Left colon (tissue), 2 donors: ENCODE measurements around the gene GPT2. TPM values are rescaled to one million over a fixed set of nuclear protein-coding genes. Genes with fewer than 3 reads are reported as not detected.

ENCODE experiments used
- ATAC-seq: fragments of 200-7000 bp; cut with Tn5 transposase; one replicate; pipeline ENCODE4 v1.9.1; 2020; ENCODE audit warnings: mild to moderate bottlenecking, moderate library complexity
- DNase-seq, 2 donors: peaks; one replicate each; pipeline ENCODE4 v3.0.0-alpha.2; 2020
- intact Hi-C, 2 donors: fragments of 100-400 bp; cut with DNase I in 1 of 2; cut with micrococcal nuclease in 1 of 2; formaldehyde crosslinking; loops; one replicate each; pipeline versions ENCODE4 v1.11.2 to v1.14.0; 2022; cut with DNase I, micrococcal nuclease
- total RNA-seq, 2 donors: library from RNA; stranded (reverse); fragmentation: NEBNext Ultra II Directional; extraction: Animal tissue kit (Norgen Biotek cat#: 25700); gene quantifications; one replicate each; pipeline ENCODE4 v1.2.1, GENCODE V29; 2021
- donor health status: DM: no; HTN: no; CAD: no.
- donor health status: DM: yes; HTN: yes; CAD: no.

The GPT2 gene
- total RNA-seq, 2 donors from 2014 or later, result 26.8 to 32.1 TPM

- no peak for DNase-seq
- ATAC-seq, result no peak
- intact Hi-C loops, result no loop called here
Measured at GRCh38 chr16:46975165-46975564, 91.0 kb downstream of the GPT2 start.

GRCh38 chr16:46975908-46976470, 91.8 kb downstream of the GPT2 start:
- intact Hi-C loops, result no loop called here
- DNase-seq, result no peak
- ATAC-seq, result no peak

- no peak for DNase-seq
- ATAC-seq, result peak; percentile 22
- intact Hi-C loops, result no loop called here
Measured at GRCh38 chr16:46976550-46976949, 92.4 kb downstream of the GPT2 start.

Other genes with a start within 250 kb of the GPT2 start
- 100 to 1,000 TPM in 1 of 2 donors, 10 to 100 TPM in 1; 82.1 to 108 TPM for gene VPS35, start 195.2 kb upstream of the GPT2 start, total RNA-seq
- gene ORC6, start 194.7 kb upstream of the GPT2 start, total RNA-seq, result 1 to 10 TPM; 3.0 to 8.6 TPM
- under 1 TPM in 1 of 2 donors, not detected in 1; 0.11 TPM for gene MYLK3, start 136.0 kb upstream of the GPT2 start, total RNA-seq
- 1 to 10 TPM; 6.1 to 7.6 TPM for gene C16orf87, start 53.2 kb upstream of the GPT2 start, total RNA-seq
- 10 to 100 TPM; 61.0 to 63.9 TPM for gene DNAJA2, start 89.3 kb downstream of the GPT2 start, total RNA-seq